ENCODE data around the gene SCIN.

SCIN gene

DNA sequence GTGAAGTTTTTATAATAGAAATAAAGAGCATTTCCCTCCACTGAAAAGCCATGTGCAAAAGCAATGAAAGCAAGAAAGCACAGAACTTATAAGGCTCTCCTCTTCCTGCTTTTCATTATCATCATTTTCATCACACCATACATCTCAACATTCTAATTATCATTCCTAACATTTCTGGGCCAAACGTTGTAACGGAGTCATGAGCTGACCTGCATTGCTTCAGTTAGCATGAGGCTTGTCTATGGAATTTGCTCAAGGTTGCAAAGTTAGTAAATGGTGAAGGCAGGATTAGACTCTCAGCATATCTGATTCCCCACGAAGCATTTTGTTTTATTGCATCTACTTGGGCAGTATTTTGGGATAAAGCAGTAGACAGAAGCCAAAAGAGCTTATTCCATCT lies 11.4 kb downstream of the SCIN start:
- no peak for FAIRE-seq
- TF ChIP-seq POLR2AphosphoS5 (IDR thresholded peaks at IDR 0.05; ENCODE audit: low read depth, low read length): no peak
- TF ChIP-seq POU2F2 (IDR thresholded peaks at IDR 0.05; ENCODE audit: low read depth, low read length): no peak
- TF ChIP-seq SPI1 (IDR thresholded peaks at IDR 0.05; ENCODE audit: low read depth, low read length): no peak
- TF ChIP-seq POLR2A (IDR thresholded peaks at IDR 0.05; ENCODE audit: low read depth, low read length): no peak
- no peak for TF ChIP-seq TAF1 (IDR thresholded peaks at IDR 0.05; ENCODE audit: low read depth, low read length)
- no peak for TF ChIP-seq PAX5 (IDR thresholded peaks at IDR 0.05; ENCODE audit: insufficient read depth, low read length, severe bottlenecking)
- no peak for DNase-seq (ENCODE audit: insufficient read length, low spot score)

DNA sequence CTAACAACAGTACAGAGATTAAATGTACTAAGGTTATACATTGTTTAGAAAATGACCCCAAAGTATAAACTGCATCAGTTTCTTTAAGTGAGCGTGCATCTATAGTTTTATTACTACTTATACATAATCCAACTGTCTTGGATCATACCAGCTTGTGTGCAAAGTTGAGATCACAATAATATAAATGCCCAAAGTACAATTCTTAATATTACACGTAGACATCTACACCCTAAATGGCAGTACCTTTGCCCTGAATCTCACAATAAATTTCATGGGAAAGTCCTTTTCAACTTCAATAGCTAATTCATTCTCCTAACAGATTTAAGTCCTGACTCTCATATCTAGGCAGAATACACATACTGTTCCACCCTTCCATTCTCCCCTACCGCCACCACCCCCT lies 11.8 kb downstream of the SCIN start:
- FAIRE-seq (no peak), DNase-seq (ENCODE audit: insufficient read length, low spot score) (no peak)
- no peak for TF ChIP-seq SPI1 (IDR thresholded peaks at IDR 0.05; ENCODE audit: low read depth, low read length)
- TF ChIP-seq POLR2A (IDR thresholded peaks at IDR 0.05; ENCODE audit: low read depth, low read length): no peak
- TF ChIP-seq POLR2AphosphoS5 (IDR thresholded peaks at IDR 0.05; ENCODE audit: low read depth, low read length): no peak
- no peak for TF ChIP-seq TAF1 (IDR thresholded peaks at IDR 0.05; ENCODE audit: low read depth, low read length)
- no peak for TF ChIP-seq POU2F2 (IDR thresholded peaks at IDR 0.05; ENCODE audit: low read depth, low read length)
- TF ChIP-seq PAX5 (IDR thresholded peaks at IDR 0.05; ENCODE audit: insufficient read depth, low read length, severe bottlenecking): no peak

DNA sequence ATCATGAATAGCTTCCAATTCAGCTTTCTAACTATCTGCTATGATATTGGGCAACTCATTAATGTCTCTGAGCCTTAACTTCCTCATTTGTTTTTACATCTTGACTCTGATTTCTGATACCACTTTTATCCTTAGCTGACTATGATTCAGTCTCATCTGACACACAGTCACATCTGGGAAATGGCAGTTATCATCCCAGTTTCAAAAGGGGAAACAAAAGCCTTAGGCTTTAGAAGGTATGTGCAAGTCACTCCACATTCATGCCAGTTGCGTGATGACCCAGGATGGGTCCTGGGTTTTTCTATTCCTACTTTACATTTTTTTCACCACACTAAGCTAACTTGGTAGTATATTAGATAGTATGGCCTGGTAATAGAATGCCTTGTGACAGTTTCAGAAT lies 12.7 kb downstream of the SCIN start:
- TF ChIP-seq SPI1 (IDR thresholded peaks at IDR 0.05; ENCODE audit: low read depth, low read length): no peak
- no peak for TF ChIP-seq TAF1 (IDR thresholded peaks at IDR 0.05; ENCODE audit: low read depth, low read length)
- TF ChIP-seq POLR2A (IDR thresholded peaks at IDR 0.05; ENCODE audit: low read depth, low read length): no peak
- no peak for TF ChIP-seq POLR2AphosphoS5 (IDR thresholded peaks at IDR 0.05; ENCODE audit: low read depth, low read length)
- no peak for TF ChIP-seq PAX5 (IDR thresholded peaks at IDR 0.05; ENCODE audit: insufficient read depth, low read length, severe bottlenecking)
- no peak for TF ChIP-seq POU2F2 (IDR thresholded peaks at IDR 0.05; ENCODE audit: low read depth, low read length)
- no peak for FAIRE-seq
- no peak for DNase-seq (ENCODE audit: insufficient read length, low spot score)

DNA sequence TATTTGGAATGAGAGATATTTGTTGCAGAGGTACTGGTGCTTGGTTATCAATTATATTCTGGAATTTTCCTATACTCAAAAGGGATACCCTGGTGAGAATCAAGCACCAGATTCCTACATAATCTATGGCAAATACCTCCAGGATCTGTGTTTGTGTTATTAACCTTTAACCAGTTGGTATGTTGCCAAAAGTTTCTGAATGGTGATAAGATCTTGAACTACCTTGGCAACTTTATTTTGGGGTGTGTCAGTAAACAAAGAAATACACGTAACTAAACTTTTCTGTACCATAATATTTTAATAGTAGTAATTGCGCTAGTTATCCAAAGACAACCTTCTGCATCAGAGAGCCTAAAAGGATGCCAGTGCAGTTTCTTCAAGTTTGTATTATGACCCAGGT lies 13.4 kb downstream of the SCIN start:
- no peak for DNase-seq (ENCODE audit: insufficient read length, low spot score)
- no peak for FAIRE-seq
- TF ChIP-seq POU2F2 (IDR thresholded peaks at IDR 0.05; ENCODE audit: low read depth, low read length) (no peak), TAF1 (IDR thresholded peaks at IDR 0.05; ENCODE audit: low read depth, low read length) (no peak), PAX5 (IDR thresholded peaks at IDR 0.05; ENCODE audit: insufficient read depth, low read length, severe bottlenecking) (no peak), SPI1 (IDR thresholded peaks at IDR 0.05; ENCODE audit: low read depth, low read length) (no peak), POLR2AphosphoS5 (IDR thresholded peaks at IDR 0.05; ENCODE audit: low read depth, low read length) (no peak), POLR2A (IDR thresholded peaks at IDR 0.05; ENCODE audit: low read depth, low read length) (no peak)

DNA sequence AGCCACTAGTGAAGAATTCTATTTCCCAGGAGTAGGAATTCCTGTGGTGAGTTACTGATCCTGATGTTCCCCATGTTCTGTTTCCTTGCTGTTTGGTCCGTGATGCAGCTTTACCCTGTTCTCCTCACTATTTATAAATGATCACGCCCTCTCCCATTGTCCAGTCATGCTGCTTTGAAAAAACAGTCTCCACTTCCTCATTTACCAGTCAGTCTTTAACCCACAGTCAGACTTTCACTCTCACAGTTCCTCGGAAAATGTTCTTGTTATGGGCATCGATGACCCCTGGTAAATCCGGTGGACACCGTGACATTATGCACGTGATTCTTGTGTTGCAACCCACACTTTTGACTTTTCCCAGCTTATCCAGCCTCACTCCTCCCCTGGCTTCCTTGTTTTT lies 14.4 kb downstream of the SCIN start:
- peak; percentile 84 for FAIRE-seq
- TF ChIP-seq TAF1 (IDR thresholded peaks at IDR 0.05; ENCODE audit: low read depth, low read length) (no peak), POLR2AphosphoS5 (IDR thresholded peaks at IDR 0.05; ENCODE audit: low read depth, low read length) (no peak), PAX5 (IDR thresholded peaks at IDR 0.05; ENCODE audit: insufficient read depth, low read length, severe bottlenecking) (no peak), POLR2A (IDR thresholded peaks at IDR 0.05; ENCODE audit: low read depth, low read length) (no peak), SPI1 (IDR thresholded peaks at IDR 0.05; ENCODE audit: low read depth, low read length) (peak; percentile 99), POU2F2 (IDR thresholded peaks at IDR 0.05; ENCODE audit: low read depth, low read length) (no peak)

DNA sequence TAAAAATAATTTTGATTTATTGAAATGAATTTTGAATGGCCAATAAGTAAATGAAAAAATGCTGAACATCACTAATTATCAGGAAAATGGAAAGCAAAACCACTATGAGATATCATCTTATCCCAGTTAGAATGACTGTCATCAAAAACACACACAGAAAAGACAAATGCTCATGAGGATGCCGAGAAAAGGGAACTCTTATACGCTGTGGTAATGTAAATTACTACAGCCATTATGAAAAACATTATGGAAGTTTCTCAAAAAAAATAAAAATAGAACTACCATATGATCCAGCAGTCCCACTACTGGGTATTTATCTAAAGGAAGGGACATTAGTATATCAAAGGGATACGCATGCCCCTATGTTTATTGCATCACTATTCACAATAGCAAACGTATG lies 15.8 kb downstream of the SCIN start:
- DNase-seq (ENCODE audit: insufficient read length, low spot score): no peak
- TF ChIP-seq POLR2A (IDR thresholded peaks at IDR 0.05; ENCODE audit: low read depth, low read length) (no peak), TAF1 (IDR thresholded peaks at IDR 0.05; ENCODE audit: low read depth, low read length) (no peak), PAX5 (IDR thresholded peaks at IDR 0.05; ENCODE audit: insufficient read depth, low read length, severe bottlenecking) (no peak), SPI1 (IDR thresholded peaks at IDR 0.05; ENCODE audit: low read depth, low read length) (no peak), POU2F2 (IDR thresholded peaks at IDR 0.05; ENCODE audit: low read depth, low read length) (no peak), POLR2AphosphoS5 (IDR thresholded peaks at IDR 0.05; ENCODE audit: low read depth, low read length) (no peak)
- no peak for FAIRE-seq

More for the DNA sequence above, 14.4 kb downstream of the SCIN start:
- no peak for DNase-seq (ENCODE audit: insufficient read length, low spot score)

DNA sequence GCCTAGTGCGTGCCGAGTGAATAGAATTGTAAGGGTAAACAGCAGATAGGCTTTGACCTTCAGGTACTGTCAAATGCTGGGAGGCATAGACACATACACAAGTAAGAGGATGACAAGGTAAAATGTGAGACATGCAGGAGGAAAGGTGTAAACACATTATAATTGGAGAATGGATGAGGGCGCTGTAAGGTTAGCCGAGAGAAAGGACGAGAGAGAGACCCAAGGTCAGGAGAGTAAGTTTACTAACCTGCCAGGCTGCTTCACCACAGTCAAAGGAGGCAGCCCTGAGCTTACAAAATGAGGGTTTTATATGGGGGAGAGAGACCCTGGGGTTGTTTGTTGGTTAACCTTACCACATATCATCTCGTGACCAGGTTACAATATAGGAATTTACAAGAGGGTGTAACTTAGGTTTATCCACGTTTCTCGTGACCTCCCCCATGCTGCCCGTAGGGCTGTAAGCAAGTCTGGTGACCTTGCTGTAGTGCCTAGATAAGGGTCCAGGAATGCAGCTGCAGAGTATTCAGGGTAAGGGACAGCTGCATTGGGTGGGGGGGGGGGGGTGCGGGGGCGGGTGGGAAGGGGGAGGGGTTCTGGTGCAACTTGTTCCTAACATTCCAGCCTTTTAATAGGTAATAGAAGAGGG lies 17.9 kb downstream of the SCIN start:
- FAIRE-seq (no peak), DNase-seq (ENCODE audit: insufficient read length, low spot score) (no peak)
- TF ChIP-seq TAF1 (IDR thresholded peaks at IDR 0.05; ENCODE audit: low read depth, low read length) (no peak), SPI1 (IDR thresholded peaks at IDR 0.05; ENCODE audit: low read depth, low read length) (no peak), PAX5 (IDR thresholded peaks at IDR 0.05; ENCODE audit: insufficient read depth, low read length, severe bottlenecking) (no peak), POLR2AphosphoS5 (IDR thresholded peaks at IDR 0.05; ENCODE audit: low read depth, low read length) (no peak), POLR2A (IDR thresholded peaks at IDR 0.05; ENCODE audit: low read depth, low read length) (no peak), POU2F2 (IDR thresholded peaks at IDR 0.05; ENCODE audit: low read depth, low read length) (no peak)

DNA sequence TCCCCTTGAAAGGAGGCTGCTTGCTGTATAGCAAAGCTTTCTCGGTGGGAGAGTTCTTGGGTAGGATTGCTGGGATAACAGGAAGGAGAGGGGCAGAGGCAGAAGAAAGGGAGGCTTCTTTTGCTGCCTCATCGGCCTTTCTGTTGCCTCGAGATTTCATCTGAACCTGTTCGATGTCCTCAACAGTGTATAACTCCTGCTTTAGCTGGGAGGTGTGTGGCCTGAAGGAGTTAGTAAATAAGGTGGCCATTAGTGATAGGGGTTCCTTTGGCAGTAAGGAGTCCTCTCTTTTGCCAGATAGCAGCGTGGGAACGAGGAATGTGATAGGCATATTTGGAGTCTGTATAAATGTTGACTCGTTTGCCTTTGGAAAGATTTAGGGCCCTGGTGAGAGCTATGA lies 20.0 kb downstream of the SCIN start:
- no peak for DNase-seq (ENCODE audit: insufficient read length, low spot score)
- FAIRE-seq: no peak
- no peak for TF ChIP-seq POU2F2 (IDR thresholded peaks at IDR 0.05; ENCODE audit: low read depth, low read length)
- TF ChIP-seq POLR2A (IDR thresholded peaks at IDR 0.05; ENCODE audit: low read depth, low read length): no peak
- no peak for TF ChIP-seq PAX5 (IDR thresholded peaks at IDR 0.05; ENCODE audit: insufficient read depth, low read length, severe bottlenecking)
- TF ChIP-seq SPI1 (IDR thresholded peaks at IDR 0.05; ENCODE audit: low read depth, low read length): no peak

DNA sequence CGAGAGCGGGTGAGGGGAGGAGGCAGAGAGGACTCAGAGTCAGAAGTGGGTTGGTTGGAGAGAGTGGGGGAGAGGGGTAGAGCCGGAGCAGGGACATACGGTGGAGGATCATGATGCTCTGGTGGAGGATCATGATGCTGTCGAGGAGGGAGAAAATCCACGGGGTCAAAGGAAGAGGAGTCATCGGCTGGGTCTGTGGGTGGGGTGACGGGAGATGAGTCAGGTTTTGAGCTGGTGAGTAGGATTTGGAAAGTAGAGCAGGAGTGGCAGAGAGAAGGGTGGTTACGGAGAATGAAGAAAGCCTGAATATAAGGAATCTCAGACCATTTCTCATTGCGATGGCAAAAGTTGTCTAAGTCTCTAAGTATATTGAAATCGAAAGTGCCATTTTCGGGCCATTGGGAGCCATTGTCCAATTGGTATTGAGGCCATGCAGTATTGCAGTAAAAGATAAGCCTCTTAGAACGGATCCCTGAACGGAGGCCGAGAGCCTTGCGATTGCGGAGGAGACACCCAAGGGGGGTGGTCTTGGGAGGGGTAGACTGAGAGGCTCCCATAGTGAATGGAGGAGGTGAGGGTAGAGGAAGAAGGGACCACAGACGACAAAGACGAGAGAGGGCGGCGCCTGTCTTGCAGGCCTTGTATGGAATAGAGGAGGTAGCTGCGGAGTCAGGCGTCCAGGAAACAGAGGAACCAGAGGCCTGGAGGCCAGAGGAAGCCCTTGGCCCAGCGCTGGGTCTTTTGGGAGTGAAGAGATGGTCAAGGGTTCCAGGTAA lies 23.8 kb downstream of the SCIN start:
- TF ChIP-seq TAF1 (IDR thresholded peaks at IDR 0.05; ENCODE audit: low read depth, low read length): no peak
- no peak for TF ChIP-seq SPI1 (IDR thresholded peaks at IDR 0.05; ENCODE audit: low read depth, low read length)
- TF ChIP-seq POLR2AphosphoS5 (IDR thresholded peaks at IDR 0.05; ENCODE audit: low read depth, low read length): no peak
- no peak for TF ChIP-seq POU2F2 (IDR thresholded peaks at IDR 0.05; ENCODE audit: low read depth, low read length)
- TF ChIP-seq PAX5 (IDR thresholded peaks at IDR 0.05; ENCODE audit: insufficient read depth, low read length, severe bottlenecking): no peak
- no peak for TF ChIP-seq POLR2A (IDR thresholded peaks at IDR 0.05; ENCODE audit: low read depth, low read length)
- FAIRE-seq (no peak), DNase-seq (ENCODE audit: insufficient read length, low spot score) (no peak)

Data from GM12891 (cell line).